Spleen (tissue), 11 donors: Measurements from ENCODE around the gene SLC22A5. TPM values are rescaled to one million over a fixed set of nuclear protein-coding genes. Genes with fewer than 3 reads are reported as not detected.

Experiments used
- DNase-seq: peaks from one replicate; pipeline ENCODE4 v3.0.0-alpha.2; 2020
- H3K27ac ChIP-seq, 8 donors: fragments of 200-600 bp; sonication (generic) in 7 of 8; 1 replicate in 4 of 8; 2 replicates in 4 of 8; pipeline versions ENCODE4 v1.5.0 to v1.8.0; 2016 to 2021; ENCODE audit warnings: inconsistent platforms in 4 of 8, mild to moderate bottlenecking in 4 of 8, moderate library complexity in 1 of 8
- H3K27me3 ChIP-seq, 7 donors: fragments of 200-600 bp; sonication (generic) in 6 of 7; replicated peaks in 1 of 7; 1 replicate in 4 of 7; 2 replicates in 3 of 7; pipeline versions ENCODE4 v1.5.0 to v1.8.0; 2016 to 2021; ENCODE audit warnings: inconsistent platforms in 3 of 7, mild to moderate bottlenecking in 1 of 7
- H3K36me3 ChIP-seq, 6 donors: fragments of 200-600 bp; sonication (generic) in 5 of 6; 1 replicate in 4 of 6; 2 replicates in 2 of 6; pipeline versions ENCODE4 v1.5.0 to v1.8.0; 2016 to 2021; ENCODE audit warnings: inconsistent platforms in 2 of 6
- H3K4me1 ChIP-seq, 6 donors: fragments of 200-600 bp; sonication (generic) in 5 of 6; 1 replicate in 3 of 6; 2 replicates in 3 of 6; pipeline versions ENCODE4 v1.5.0 to v1.8.0; 2016 to 2021; ENCODE audit warnings: inconsistent platforms in 3 of 6
- H3K4me3 ChIP-seq, 8 donors: fragments of 200-600 bp; sonication (generic) in 7 of 8; 1 replicate in 4 of 8; 2 replicates in 4 of 8; pipeline versions ENCODE4 v1.5.0 to v1.8.0; 2016 to 2021; ENCODE audit warnings: inconsistent platforms in 4 of 8, mild to moderate bottlenecking in 4 of 8, moderate library complexity in 2 of 8
- H3K9me3 ChIP-seq, 8 donors: fragments of 200-600 bp; sonication (generic) in 7 of 8; 1 replicate in 4 of 8; 2 replicates in 4 of 8; pipeline versions ENCODE4 v1.5.0 to v1.8.0; 2016 to 2021; ENCODE audit warnings: inconsistent platforms in 4 of 8
- CTCF ChIP-seq, 11 experiments: fragments of 200-600 bp in 7 of 11; fragments of 450-650 bp in 4 of 11; sonication (generic) in 4 of 11; IDR thresholded peaks in 8 of 11; conservative IDR thresholded peaks in 3 of 11; 1 replicate in 7 of 11; 2 replicates in 4 of 11; pipeline versions ENCODE4 v1.4.0 to v1.8.0; 2016 to 2021; ENCODE audit warnings: antibody characterized with exemption in 11 of 11, inconsistent platforms in 4 of 11, mild to moderate bottlenecking in 1 of 11
- POLR2A ChIP-seq, 3 donors: fragments of 450-650 bp; IDR thresholded peaks; one replicate each; pipeline ENCODE4 v1.5.1; 2017; ENCODE audit warnings: antibody characterized with exemption in 3 of 3, mild to moderate bottlenecking in 1 of 3
- POLR2AphosphoS5 ChIP-seq, 3 donors: sonication (generic); formaldehyde crosslinking; IDR thresholded peaks; one replicate each; pipeline ENCODE4 v1.5.1; 2017; ENCODE audit warnings: antibody characterized with exemption in 3 of 3
- WGBS, 5 donors: extraction: QIAGEN DNeasy Blood & Tissue Kit in 3 of 5; methylation state at CpG; one replicate each; pipeline versions ENCODE4 v1.1.5 to v1.1.7; 2013 to 2018; 5-methylcytosine and 5-hydroxymethylcytosine counted together
- intact Hi-C: fragments of 100-400 bp; cut with DNase I; formaldehyde crosslinking; loops from one replicate; pipeline ENCODE4 v1.15.0; 2023; ENCODE audit warnings: low total_unique reads
- polyA plus RNA-seq, 3 donors: library from polyadenylated mRNA; stranded (reverse); fragments of 200-250 nt; gene quantifications; one replicate each; pipeline ENCODE4 v1.2.1, GENCODE V29; 2013
- total RNA-seq, 7 donors: library from RNA; depleted of rRNA in 3 of 7; stranded (reverse); fragments of >200 nt in 3 of 7; fragmentation: NEBNext Ultra II Directional in 4 of 7; extraction: Animal tissue kit (Norgen Biotek cat#: 25700) in 4 of 7; gene quantifications; one replicate each; pipeline versions ENCODE4 v1.1.0 to v1.2.1, GENCODE V29; 2016 to 2021
- donor health status: healthy with polysubstance abuse.
- donor health status: DM: no; HTN: no; CAD: no; lungs with moderate emphysema.
- donor health status: DM: no; HTN: no; CAD: no.
- donor health status: Bipolar disorder and iron deficiency.
- donor health status: healthy.
- donor health status: DM: no; HTN: no; CAD: no.
- donor health status: DM: yes; HTN: yes; CAD: no.

Gene SLC22A5
- total and polyA plus RNA-seq, 10 donors: 2.4 to 9.2 (median 6.7) TPM

DNA sequence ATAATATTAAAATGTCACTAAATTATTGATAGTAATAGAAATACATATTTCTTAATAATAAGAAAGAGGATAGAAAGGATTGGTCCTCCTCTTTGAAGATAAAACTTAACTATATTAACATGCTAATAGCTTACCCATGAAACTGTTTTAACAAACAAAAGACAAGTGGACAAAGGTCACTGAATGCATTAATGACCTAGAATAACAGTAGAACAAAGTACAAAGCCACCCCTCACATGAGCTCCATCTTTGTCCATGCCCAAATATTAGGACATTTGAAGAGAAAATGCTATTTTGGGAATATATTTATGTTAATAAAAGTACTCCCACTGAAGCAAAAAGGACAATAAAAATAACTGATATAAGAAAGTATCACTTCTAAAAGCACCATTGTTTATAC is 34.1 kb upstream of the SLC22A5 start:
- Histone ChIP-seq H3K36me3 (peaks cover 0 to 100% (median 5%) of the 10 kb centered on the region in 6 donors), H3K27me3 (no peaks in the 10 kb centered on the region), H3K27ac (no peak overlapping the region), H3K4me3 (no peak overlapping the region), H3K9me3 (no peaks in the 10 kb centered on the region), H3K4me1 (no peaks in the 10 kb centered on the region)
- no peak for DNase-seq
- intact Hi-C loops: no loop called here
- TF ChIP-seq CTCF (IDR thresholded peaks at IDR 0.05 in 8 of 11, conservative IDR thresholded peaks at IDR 0.05 in 3 of 11): no peak
- TF ChIP-seq POLR2AphosphoS5 (IDR thresholded peaks at IDR 0.05): no peak
- TF ChIP-seq POLR2A (IDR thresholded peaks at IDR 0.05): no peak

DNA sequence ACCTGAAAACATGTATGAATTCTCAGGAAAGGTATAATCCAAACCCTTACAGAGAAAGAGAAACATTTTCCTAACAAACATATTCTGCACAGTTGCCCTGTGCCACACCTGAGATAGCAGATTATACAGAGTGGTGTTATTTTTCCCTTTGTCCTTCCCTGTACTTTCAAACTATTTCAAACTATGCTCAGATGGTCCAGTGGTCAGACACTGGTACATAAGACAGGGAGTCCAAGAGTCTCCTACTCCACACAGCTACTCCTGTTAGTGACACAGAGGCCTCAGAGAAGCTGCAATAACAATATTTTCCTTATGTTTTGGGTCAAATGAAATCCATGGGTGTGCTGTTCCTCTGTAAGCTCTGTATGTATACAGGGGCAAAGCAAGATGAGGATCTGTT is 30.0 kb upstream of the SLC22A5 start:
- no peak for TF ChIP-seq POLR2AphosphoS5 (IDR thresholded peaks at IDR 0.05)
- TF ChIP-seq POLR2A (IDR thresholded peaks at IDR 0.05): no peak
- Histone ChIP-seq H3K9me3 (no peaks in the 10 kb centered on the region), H3K27ac (no peak overlapping the region), H3K36me3 (peaks cover 0 to 100% (median 4%) of the 10 kb centered on the region in 6 donors), H3K4me3 (no peak overlapping the region), H3K4me1 (no peaks in the 10 kb centered on the region), H3K27me3 (no peaks in the 10 kb centered on the region)
- intact Hi-C loops: no loop called here
- DNase-seq: no peak

DNA sequence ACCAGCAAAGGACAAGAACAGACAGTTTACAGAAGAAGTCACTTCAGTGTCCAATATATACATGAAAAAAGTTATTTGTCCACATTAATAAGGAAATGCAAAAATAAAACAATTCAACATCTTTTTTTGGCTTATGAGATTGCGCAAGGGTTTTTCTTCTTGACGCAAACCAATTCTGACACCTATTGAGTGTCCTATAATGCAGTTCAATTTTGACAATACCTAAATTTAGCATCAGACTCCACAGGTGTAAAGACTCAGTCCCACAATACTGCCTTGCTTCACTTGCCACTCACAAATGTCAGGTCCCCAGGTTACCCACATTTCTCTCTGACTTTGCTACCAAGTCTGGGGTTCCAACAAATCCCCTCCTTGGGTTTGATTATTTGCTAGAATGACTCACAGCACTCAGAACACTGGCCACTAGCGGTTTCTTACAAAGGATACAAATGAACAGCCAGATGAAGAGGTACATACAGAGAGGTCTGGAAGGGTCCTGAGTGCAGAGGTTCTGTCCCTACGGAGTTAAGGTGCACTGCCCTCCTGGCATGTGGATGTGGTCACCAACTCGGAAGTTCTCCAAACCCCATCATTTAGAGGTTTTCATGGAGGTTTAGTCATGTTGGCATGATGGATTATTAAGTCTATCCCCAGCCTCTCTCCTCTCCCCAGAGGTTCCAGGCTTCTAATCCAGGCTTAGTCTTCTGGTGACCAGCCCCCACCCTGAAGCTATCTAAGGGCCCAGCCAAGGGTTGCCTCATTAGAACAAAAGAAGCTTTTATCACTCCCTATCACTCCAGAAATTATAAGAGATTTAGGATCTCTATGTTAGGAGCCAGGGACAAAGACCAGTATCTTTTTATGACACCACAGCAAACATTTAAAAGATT is 27.0 kb upstream of the SLC22A5 start:
- H3K27ac ChIP-seq: no peak overlapping the region
- TF ChIP-seq POLR2AphosphoS5 (IDR thresholded peaks at IDR 0.05) (no peak), CTCF (IDR thresholded peaks at IDR 0.05 in 8 of 11, conservative IDR thresholded peaks at IDR 0.05 in 3 of 11) (no peak), POLR2A (IDR thresholded peaks at IDR 0.05) (no peak)
- DNase-seq: no peak
- intact Hi-C loops: no loop called here
- WGBS, 5 donors: 68 to 88% (median 81%) methylated on average over 5 of the region's 5 CpGs
- no peaks in the 10 kb centered on the region for H3K4me1 ChIP-seq
- no peak overlapping the region for H3K4me3 ChIP-seq
- H3K27me3 ChIP-seq: no peaks in the 10 kb centered on the region
- peaks cover 0 to 76% (median 0%) of the 10 kb centered on the region in 6 donors for H3K36me3 ChIP-seq
- no peaks in the 10 kb centered on the region for H3K9me3 ChIP-seq

DNA sequence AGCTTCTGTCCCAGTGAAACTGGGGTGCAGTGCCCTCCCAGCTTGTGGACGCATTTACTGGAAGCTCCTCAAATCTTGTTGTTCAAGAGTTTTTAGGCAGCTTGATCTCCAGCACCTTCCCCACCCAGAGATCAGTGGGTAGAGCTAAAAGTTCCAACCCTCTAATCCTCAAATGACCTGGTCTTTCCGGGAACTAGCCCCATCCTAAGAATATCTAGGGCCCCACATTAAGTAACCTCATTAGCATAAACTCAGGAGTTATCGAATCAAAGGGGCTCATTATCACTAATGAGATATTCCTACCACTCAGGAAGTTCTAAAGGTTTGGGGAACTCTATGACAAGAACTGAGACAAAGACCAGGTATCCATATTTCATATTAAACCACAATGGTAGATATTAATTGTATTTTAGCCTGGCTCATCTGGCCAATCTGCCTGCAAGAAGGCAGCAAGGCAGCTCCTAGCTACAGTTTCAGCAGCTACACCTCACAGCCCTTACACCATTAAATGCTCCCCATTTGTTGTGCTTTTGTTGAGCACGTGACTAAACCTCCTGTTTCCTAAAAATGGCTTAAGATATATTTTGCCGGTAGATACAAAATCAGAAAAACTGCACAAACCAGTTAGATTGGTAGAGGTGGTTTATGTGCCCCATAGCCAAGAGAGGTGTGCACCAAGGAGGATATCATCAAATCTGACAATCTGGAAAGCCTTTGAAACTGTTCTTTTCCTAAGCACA is 24.6 kb upstream of the SLC22A5 start:
- no peak overlapping the region for H3K4me3 ChIP-seq
- TF ChIP-seq POLR2AphosphoS5 (IDR thresholded peaks at IDR 0.05) (no peak), POLR2A (IDR thresholded peaks at IDR 0.05) (no peak), CTCF (IDR thresholded peaks at IDR 0.05 in 8 of 11, conservative IDR thresholded peaks at IDR 0.05 in 3 of 11) (no peak)
- intact Hi-C loops: no loop called here

More for the DNA sequence above, 24.6 kb upstream of the SLC22A5 start:
- WGBS, 5 donors: 72 to 95% (median 82%) methylated on average over 5 of the region's 5 CpGs
- Histone ChIP-seq H3K27me3 (no peaks in the 10 kb centered on the region), H3K27ac (no peak overlapping the region), H3K4me1 (no peaks in the 10 kb centered on the region), H3K9me3 (peaks cover 0 to 8% (median 0%) of the 10 kb centered on the region in 8 donors), H3K36me3 (peaks cover 0 to 67% (median 0%) of the 10 kb centered on the region in 6 donors)
- DNase-seq: no peak
